Measurements from ENCODE around the gene FSD1L.
A peak's percentile ranks its signal among the peaks of the same experiment; 100 is the strongest.
"Not testable (repeated sequence)": the region's sequence is repeated elsewhere in the genome, so short reads cannot be mapped to it uniquely, and the experiment has no call there.

FSD1L gene

GRCh38 chr9:105520992-105521391 lies 73.2 kb downstream of the FSD1L start:
- not testable (repeated sequence) for H3K4me1 Mint-ChIP-seq; H3K36me3 Mint-ChIP-seq; H3K4me3 Mint-ChIP-seq; H3K9me3 Mint-ChIP-seq; ATAC-seq (ENCODE audit: low read depth); H3K27ac Mint-ChIP-seq; DNase-seq (ENCODE audit: low spot score in 2 of 2); H3K27me3 Mint-ChIP-seq

GRCh38 chr9:105522618-105523385 lies 75.0 kb downstream of the FSD1L start:
- not testable (repeated sequence) for H3K4me1 Mint-ChIP-seq; H3K4me3 Mint-ChIP-seq; H3K27me3 Mint-ChIP-seq; DNase-seq (ENCODE audit: low spot score in 2 of 2); H3K9me3 Mint-ChIP-seq; H3K27ac Mint-ChIP-seq; H3K36me3 Mint-ChIP-seq
- peak; percentile 36 for ATAC-seq (ENCODE audit: low read depth)

GRCh38 chr9:105531530-105531929 lies 83.7 kb downstream of the FSD1L start:
- Mint-ChIP-seq H3K27me3 (no peaks in the 10 kb centered on the region), H3K4me3 (no peak overlapping the region), H3K9me3 (peaks cover 1% of the 10 kb centered on the region), H3K36me3 (peaks cover 10% of the 10 kb centered on the region), H3K4me1 (peaks cover 2% of the 10 kb centered on the region), H3K27ac (no peak overlapping the region)
- ATAC-seq (ENCODE audit: low read depth) = no peak
- no peak for DNase-seq (ENCODE audit: low spot score in 2 of 2)

- no peaks in the 10 kb centered on the region for H3K9me3 Mint-ChIP-seq
- DNase-seq (ENCODE audit: low spot score in 2 of 2) (no peak), ATAC-seq (ENCODE audit: low read depth) (no peak)
- no peaks in the 10 kb centered on the region for H3K36me3 Mint-ChIP-seq
- H3K27ac Mint-ChIP-seq = no peak overlapping the region
- H3K4me1 Mint-ChIP-seq = peaks cover 2% of the 10 kb centered on the region
- no peaks in the 10 kb centered on the region for H3K27me3 Mint-ChIP-seq
- H3K4me3 Mint-ChIP-seq = no peak overlapping the region
These were observed 88.3 kb downstream of the FSD1L start for GRCh38 chr9:105535920-105536668.

GRCh38 chr9:105539452-105539851 lies 91.6 kb downstream of the FSD1L start:
- H3K4me3 Mint-ChIP-seq = no peak overlapping the region
- no peaks in the 10 kb centered on the region for H3K4me1 Mint-ChIP-seq
- H3K9me3 Mint-ChIP-seq = no peaks in the 10 kb centered on the region
- no peak for ATAC-seq (ENCODE audit: low read depth)
- no peak overlapping the region for H3K27ac Mint-ChIP-seq
- no peaks in the 10 kb centered on the region for H3K36me3 Mint-ChIP-seq
- DNase-seq (ENCODE audit: low spot score in 2 of 2) = no peak
- H3K27me3 Mint-ChIP-seq = no peaks in the 10 kb centered on the region

- Mint-ChIP-seq H3K36me3 (no peaks in the 10 kb centered on the region), H3K4me3 (no peak overlapping the region), H3K4me1 (no peaks in the 10 kb centered on the region), H3K27me3 (no peaks in the 10 kb centered on the region), H3K9me3 (no peaks in the 10 kb centered on the region), H3K27ac (no peak overlapping the region)
- DNase-seq (ENCODE audit: low spot score in 2 of 2) = no peak
- ATAC-seq (ENCODE audit: low read depth) = peak; percentile 86
These were observed 94.0 kb downstream of the FSD1L start for GRCh38 chr9:105541838-105542237.

GRCh38 chr9:105554042-105554441 lies 106.2 kb downstream of the FSD1L start:
- Mint-ChIP-seq H3K4me3 (no peak overlapping the region), H3K36me3 (no peaks in the 10 kb centered on the region), H3K27me3 (no peaks in the 10 kb centered on the region), H3K4me1 (peaks cover 7% of the 10 kb centered on the region), H3K9me3 (no peaks in the 10 kb centered on the region), H3K27ac (no peak overlapping the region)
- DNase-seq (ENCODE audit: low spot score in 2 of 2) = no peak
- ATAC-seq (ENCODE audit: low read depth) = no peak

- Mint-ChIP-seq H3K36me3 (peaks cover 16% of the 10 kb centered on the region), H3K27me3 (no peaks in the 10 kb centered on the region), H3K27ac (peak within 1 kb of the TSS; percentile 91), H3K9me3 (peaks cover 2% of the 10 kb centered on the region), H3K4me3 (peak within 1 kb of the TSS; percentile 92), H3K4me1 (peaks cover 10% of the 10 kb centered on the region)
- ATAC-seq (ENCODE audit: low read depth) (peak; percentile 97), DNase-seq (ENCODE audit: low spot score in 2 of 2) (peak; percentile 57 to 73)
These were observed 110.2 kb downstream of the FSD1L start, which contains the start of gene FKTN for GRCh38 chr9:105557804-105558610. Gene FKTN, plus strand, starts transcription at chr9:105558131. Its CDS starts 16,902 bp downstream, at chr9:105575033.

GRCh38 chr9:105572455-105572854 lies 124.6 kb downstream of the FSD1L start:
- no peak for ATAC-seq (ENCODE audit: low read depth)
- Mint-ChIP-seq H3K9me3 (peaks cover 14% of the 10 kb centered on the region), H3K4me1 (peaks cover 2% of the 10 kb centered on the region), H3K36me3 (peaks cover 24% of the 10 kb centered on the region), H3K4me3 (no peak overlapping the region), H3K27me3 (no peaks in the 10 kb centered on the region), H3K27ac (no peak overlapping the region)
- no peak for DNase-seq (ENCODE audit: low spot score in 2 of 2)

GRCh38 chr9:105579952-105580351 lies 132.1 kb downstream of the FSD1L start:
- not testable (repeated sequence) for H3K4me3 Mint-ChIP-seq; ATAC-seq (ENCODE audit: low read depth); H3K27me3 Mint-ChIP-seq; DNase-seq (ENCODE audit: low spot score in 2 of 2); H3K9me3 Mint-ChIP-seq; H3K4me1 Mint-ChIP-seq; H3K27ac Mint-ChIP-seq
- peaks cover 19% of the 10 kb centered on the region for H3K36me3 Mint-ChIP-seq

GRCh38 chr9:105581550-105581949 lies 133.7 kb downstream of the FSD1L start:
- H3K27ac Mint-ChIP-seq = not testable (repeated sequence)

GRCh38 chr9:105593145-105593544 lies 145.3 kb downstream of the FSD1L start:
- Mint-ChIP-seq H3K9me3 (peaks cover 8% of the 10 kb centered on the region), H3K4me1 (no peaks in the 10 kb centered on the region)
- no peak for DNase-seq (ENCODE audit: low spot score in 2 of 2)

More at GRCh38 chr9:105581550-105581949, 133.7 kb downstream of the FSD1L start:
- not testable (repeated sequence) for H3K4me1 Mint-ChIP-seq; H3K27me3 Mint-ChIP-seq; ATAC-seq (ENCODE audit: low read depth); DNase-seq (ENCODE audit: low spot score in 2 of 2); H3K4me3 Mint-ChIP-seq; H3K9me3 Mint-ChIP-seq
- peaks cover 14% of the 10 kb centered on the region for H3K36me3 Mint-ChIP-seq

More at GRCh38 chr9:105593145-105593544, 145.3 kb downstream of the FSD1L start:
- ATAC-seq (ENCODE audit: low read depth) = no peak
- H3K4me3 Mint-ChIP-seq = no peak overlapping the region
- H3K27ac Mint-ChIP-seq = no peak overlapping the region
- peaks cover 37% of the 10 kb centered on the region for H3K36me3 Mint-ChIP-seq
- H3K27me3 Mint-ChIP-seq = no peaks in the 10 kb centered on the region

Measured in memory B cell (primary cell).